Sigmoid colon (tissue), 7 donors: Measurements from ENCODE around the gene CADM2. TPM values are rescaled to one million over a fixed set of nuclear protein-coding genes. Genes with fewer than 3 reads are reported as not detected.

Experiments
- DNase-seq: peaks from one replicate; pipeline ENCODE4 v3.0.0-alpha.2; 2019
- H3K27ac ChIP-seq, 4 donors: fragments of 200-600 bp; sonication (generic); one replicate each; pipeline ENCODE4 v1.5.1; 2016 to 2019; ENCODE audit warnings: mild to moderate bottlenecking in 1 of 4
- H3K27me3 ChIP-seq, 3 donors: fragments of 200-600 bp; sonication (generic); one replicate each; pipeline ENCODE4 v1.5.1; 2019; ENCODE audit warnings: mild to moderate bottlenecking in 1 of 3
- H3K36me3 ChIP-seq, 4 donors: fragments of 200-600 bp; sonication (generic); one replicate each; pipeline ENCODE4 v1.5.1; 2016 to 2019
- H3K4me1 ChIP-seq, 4 donors: fragments of 200-600 bp; sonication (generic); one replicate each; pipeline ENCODE4 v1.5.1; 2017 to 2019
- H3K4me3 ChIP-seq, 4 donors: fragments of 200-600 bp; sonication (generic); one replicate each; pipeline ENCODE4 v1.5.1; 2017 to 2019; ENCODE audit warnings: mild to moderate bottlenecking in 2 of 4, moderate library complexity in 1 of 4
- H3K9me3 ChIP-seq, 4 donors: fragments of 200-600 bp in 3 of 4; sonication (generic) in 3 of 4; one replicate each; pipeline versions ENCODE4 v1.5.1 to v1.6.1; 2013 to 2019
- EP300 ChIP-seq, 4 donors: sonication (generic); formaldehyde crosslinking; IDR thresholded peaks; one replicate each; pipeline ENCODE4 v1.6.1; 2017; ENCODE audit warnings: antibody characterized with exemption in 4 of 4
- POLR2A ChIP-seq, 2 donors: fragments of 450-650 bp; IDR thresholded peaks; one replicate each; pipeline ENCODE4 v1.6.1; 2016; ENCODE audit warnings: antibody characterized with exemption in 2 of 2, mild to moderate bottlenecking in 2 of 2, moderate library complexity in 2 of 2
- POLR2AphosphoS5 ChIP-seq, 4 donors: sonication (generic); formaldehyde crosslinking; IDR thresholded peaks; one replicate each; pipeline ENCODE4 v1.6.1; 2017; ENCODE audit warnings: antibody characterized with exemption in 4 of 4
- WGBS, 2 donors: extraction: QIAGEN DNeasy Blood & Tissue Kit; methylation state at CpG; one replicate each; pipeline ENCODE4 v1.1.7; 2013; 5-methylcytosine and 5-hydroxymethylcytosine counted together
- intact Hi-C: fragments of 100-400 bp; cut with DNase I; formaldehyde crosslinking; loops from one replicate; pipeline ENCODE4 v1.15.1; 2023
- polyA plus RNA-seq, 3 donors: library from polyadenylated mRNA; stranded (reverse); fragments of 200-250 nt; gene quantifications; one replicate each; pipeline ENCODE4 v1.2.3, GENCODE V29; 2013
- total RNA-seq, 4 donors: library from RNA; depleted of rRNA; stranded (reverse); fragments of >200 nt; gene quantifications; one replicate each; pipeline ENCODE4 v1.1.0, GENCODE V29; 2016
- TF ChIP-seq, protein P1 (sequence below), 4 experiments: fragments of 450-650 bp in 3 of 4; fragments of 200-600 bp in 1 of 4; IDR thresholded peaks; one replicate each; pipeline ENCODE4 v1.5.1; 2016 to 2019; ENCODE audit warnings: antibody characterized with exemption in 4 of 4, mild to moderate bottlenecking in 3 of 4, moderate library complexity in 2 of 4
- donor health status: healthy with polysubstance abuse.
- donor health status: Bipolar disorder and iron deficiency.
- donor health status: healthy.

CADM2 gene
- total and polyA plus RNA-seq, 7 donors: 0.46 to 22.8 (median 12.8) TPM

DNA sequence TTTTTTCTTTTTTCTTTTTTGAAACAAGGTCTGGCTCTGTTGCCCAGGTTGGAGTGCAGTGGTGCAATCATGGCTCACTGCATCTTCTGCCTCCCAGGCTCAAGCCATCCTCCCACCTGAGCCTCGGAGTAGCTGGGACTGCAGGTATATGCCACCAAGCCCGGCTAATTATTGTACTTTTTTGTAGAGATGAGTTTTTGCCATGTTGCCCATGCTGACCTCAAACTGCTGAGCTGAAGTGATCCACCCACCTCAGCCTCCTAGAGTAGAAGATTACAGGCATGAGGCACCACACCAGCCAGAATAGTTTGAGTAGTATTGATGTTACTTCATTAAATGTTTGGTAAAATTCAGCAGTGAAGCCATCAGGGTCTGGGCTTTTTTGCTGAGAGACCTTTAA is 251.8 kb downstream of the CADM2 start:
- TF ChIP-seq EP300 (IDR thresholded peaks at IDR 0.05): no peak
- TF ChIP-seq, protein P1, sequence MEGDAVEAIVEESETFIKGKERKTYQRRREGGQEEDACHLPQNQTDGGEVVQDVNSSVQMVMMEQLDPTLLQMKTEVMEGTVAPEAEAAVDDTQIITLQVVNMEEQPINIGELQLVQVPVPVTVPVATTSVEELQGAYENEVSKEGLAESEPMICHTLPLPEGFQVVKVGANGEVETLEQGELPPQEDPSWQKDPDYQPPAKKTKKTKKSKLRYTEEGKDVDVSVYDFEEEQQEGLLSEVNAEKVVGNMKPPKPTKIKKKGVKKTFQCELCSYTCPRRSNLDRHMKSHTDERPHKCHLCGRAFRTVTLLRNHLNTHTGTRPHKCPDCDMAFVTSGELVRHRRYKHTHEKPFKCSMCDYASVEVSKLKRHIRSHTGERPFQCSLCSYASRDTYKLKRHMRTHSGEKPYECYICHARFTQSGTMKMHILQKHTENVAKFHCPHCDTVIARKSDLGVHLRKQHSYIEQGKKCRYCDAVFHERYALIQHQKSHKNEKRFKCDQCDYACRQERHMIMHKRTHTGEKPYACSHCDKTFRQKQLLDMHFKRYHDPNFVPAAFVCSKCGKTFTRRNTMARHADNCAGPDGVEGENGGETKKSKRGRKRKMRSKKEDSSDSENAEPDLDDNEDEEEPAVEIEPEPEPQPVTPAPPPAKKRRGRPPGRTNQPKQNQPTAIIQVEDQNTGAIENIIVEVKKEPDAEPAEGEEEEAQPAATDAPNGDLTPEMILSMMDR (IDR thresholded peaks at IDR 0.05): no peak
- TF ChIP-seq POLR2A (IDR thresholded peaks at IDR 0.05): no peak
- no peak for TF ChIP-seq POLR2AphosphoS5 (IDR thresholded peaks at IDR 0.05)
- H3K36me3 ChIP-seq: no peaks in the 10 kb centered on the region
- intact Hi-C loops: no loop called here
- H3K27ac ChIP-seq: no peak overlapping the region
- no peaks in the 10 kb centered on the region for H3K9me3 ChIP-seq
- H3K4me1 ChIP-seq: no peaks in the 10 kb centered on the region
- no peak for DNase-seq
- H3K27me3 ChIP-seq: no peaks in the 10 kb centered on the region
- H3K4me3 ChIP-seq: no peak overlapping the region
- WGBS, 2 donors: 81 to 86% methylated on average over 2 of the region's 2 CpGs

DNA sequence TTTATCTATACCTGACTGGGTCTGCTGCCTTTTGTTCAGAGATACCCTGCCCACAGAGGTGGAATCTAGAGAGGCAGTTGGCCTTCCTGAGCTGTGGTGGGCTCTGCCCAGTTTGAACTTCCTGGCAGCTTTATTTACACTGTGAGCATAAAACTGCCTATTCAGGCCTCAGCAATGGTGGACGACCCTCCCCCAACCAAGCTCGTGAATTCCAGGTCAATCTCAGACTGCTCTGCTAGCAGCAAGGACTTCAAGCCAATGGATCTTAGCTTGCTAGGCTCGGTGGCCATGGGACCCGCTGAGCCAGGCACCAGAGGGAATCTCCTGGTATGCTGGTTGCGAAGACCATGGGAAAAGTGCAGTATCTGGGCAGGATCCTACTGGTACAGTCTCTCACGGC is 270.2 kb downstream of the CADM2 start:
- Histone ChIP-seq H3K4me3 (no peak overlapping the region), H3K27me3 (no peaks in the 10 kb centered on the region), H3K9me3 (no peaks in the 10 kb centered on the region), H3K27ac (no peak overlapping the region), H3K4me1 (no peaks in the 10 kb centered on the region), H3K36me3 (no peaks in the 10 kb centered on the region)
- intact Hi-C loops: no loop called here
- DNase-seq: no peak
- no peak for TF ChIP-seq EP300 (IDR thresholded peaks at IDR 0.05)
- TF ChIP-seq POLR2A (IDR thresholded peaks at IDR 0.05): no peak
- TF ChIP-seq, protein P1 (IDR thresholded peaks at IDR 0.05): no peak
- TF ChIP-seq POLR2AphosphoS5 (IDR thresholded peaks at IDR 0.05): no peak
- 62 to 72% methylated on average over 6 of the region's 6 CpGs for WGBS, 2 donors

- Histone ChIP-seq H3K27ac (no peak overlapping the region), H3K27me3 (no peaks in the 10 kb centered on the region), H3K9me3 (no peaks in the 10 kb centered on the region), H3K4me1 (no peaks in the 10 kb centered on the region), H3K36me3 (no peaks in the 10 kb centered on the region), H3K4me3 (no peak overlapping the region)
- intact Hi-C loops: no loop called here
- no peak for DNase-seq
- WGBS, 2 donors: 89% methylated on average over 4 of the region's 4 CpGs
- TF ChIP-seq POLR2AphosphoS5 (IDR thresholded peaks at IDR 0.05) (no peak), EP300 (IDR thresholded peaks at IDR 0.05) (no peak), POLR2A (IDR thresholded peaks at IDR 0.05) (no peak)
- TF ChIP-seq, protein P1 (IDR thresholded peaks at IDR 0.05): no peak
Observed at GRCh38 chr3:85244091-85244490, 285.3 kb downstream of the CADM2 start.

- Histone ChIP-seq H3K9me3 (no peaks in the 10 kb centered on the region), H3K4me3 (no peak overlapping the region), H3K27me3 (no peaks in the 10 kb centered on the region), H3K36me3 (no peaks in the 10 kb centered on the region), H3K4me1 (no peaks in the 10 kb centered on the region), H3K27ac (no peak overlapping the region)
- no peak for DNase-seq
- intact Hi-C loops: no loop called here
- TF ChIP-seq EP300 (IDR thresholded peaks at IDR 0.05) (no peak), POLR2A (IDR thresholded peaks at IDR 0.05) (no peak), POLR2AphosphoS5 (IDR thresholded peaks at IDR 0.05) (no peak)
- TF ChIP-seq, protein P1 (IDR thresholded peaks at IDR 0.05): no peak
- 90% methylated on average over 2 of the region's 2 CpGs for WGBS, 2 donors
Observed at GRCh38 chr3:85244519-85244918, 285.7 kb downstream of the CADM2 start.

GRCh38 chr3:85251766-85252165 is 293.0 kb downstream of the CADM2 start:
- no peaks in the 10 kb centered on the region for H3K4me1 ChIP-seq
- intact Hi-C loops: no loop called here
- H3K4me3 ChIP-seq: no peak overlapping the region
- no peak overlapping the region for H3K27ac ChIP-seq
- no peaks in the 10 kb centered on the region for H3K9me3 ChIP-seq
- H3K36me3 ChIP-seq: no peaks in the 10 kb centered on the region
- TF ChIP-seq POLR2A (IDR thresholded peaks at IDR 0.05): no peak
- TF ChIP-seq, protein P1 (IDR thresholded peaks at IDR 0.05): no peak
- TF ChIP-seq POLR2AphosphoS5 (IDR thresholded peaks at IDR 0.05): no peak
- no peak for TF ChIP-seq EP300 (IDR thresholded peaks at IDR 0.05)
- no peak for DNase-seq
- 87 to 96% methylated on average over 1 of the region's 1 CpG for WGBS, 2 donors
- no peaks in the 10 kb centered on the region for H3K27me3 ChIP-seq
